HG03342 (cell line): ENCODE results near the gene CAMK1G.

ENCODE experiments used
- ATAC-seq: cut with Tn5 transposase; IDR thresholded peaks from one replicate; pipeline ENCODE4 v1.9.1; 2021; ENCODE audit warnings: mild to moderate bottlenecking, moderate library complexity; ENCODE audit not compliant: unreplicated experiment

The CAMK1G gene

DNA sequence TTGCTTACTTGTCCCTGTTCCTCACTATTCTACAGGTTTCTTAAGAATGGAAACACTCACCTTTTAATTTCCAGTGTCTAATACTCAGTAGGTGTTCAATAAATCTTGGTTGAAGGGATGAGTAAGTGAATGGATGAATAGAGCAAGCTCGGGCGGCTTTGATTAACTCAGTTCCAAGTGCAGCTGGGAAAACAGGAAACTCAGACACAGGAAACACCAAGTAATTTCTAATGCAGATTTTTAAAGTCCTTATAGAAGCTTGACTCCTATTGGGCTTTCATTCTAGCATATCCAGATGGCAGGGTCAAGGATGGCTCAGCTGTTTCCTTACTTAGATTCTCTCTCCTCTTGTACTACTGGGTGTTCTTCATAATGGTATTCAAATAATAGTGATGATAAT, 14.0 kb downstream of the CAMK1G start:
- ATAC-seq = no peak

DNA sequence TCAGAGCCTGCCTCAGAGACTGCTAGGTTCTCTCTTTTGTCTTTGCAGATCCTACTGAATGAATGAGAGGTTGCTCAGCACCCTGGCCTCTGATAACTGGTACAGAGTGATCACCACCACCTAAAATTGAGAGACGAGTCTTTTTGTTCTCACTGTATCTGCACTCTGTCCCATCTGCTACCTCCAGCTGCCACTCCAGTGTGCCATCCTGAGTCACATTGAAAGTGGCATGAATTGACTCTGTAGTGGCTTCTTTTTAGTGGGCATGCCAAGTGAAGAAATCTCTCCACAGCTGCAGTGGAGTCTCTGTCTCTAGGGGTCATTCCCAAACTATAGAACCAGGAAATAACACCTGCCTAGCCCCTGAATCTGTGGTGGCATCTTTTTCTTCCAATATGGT, 14.7 kb downstream of the CAMK1G start:
- ATAC-seq = no peak

- no peak for ATAC-seq
Measured at GRCh38 chr1:209600541-209600940, 17.0 kb downstream of the CAMK1G start.

DNA sequence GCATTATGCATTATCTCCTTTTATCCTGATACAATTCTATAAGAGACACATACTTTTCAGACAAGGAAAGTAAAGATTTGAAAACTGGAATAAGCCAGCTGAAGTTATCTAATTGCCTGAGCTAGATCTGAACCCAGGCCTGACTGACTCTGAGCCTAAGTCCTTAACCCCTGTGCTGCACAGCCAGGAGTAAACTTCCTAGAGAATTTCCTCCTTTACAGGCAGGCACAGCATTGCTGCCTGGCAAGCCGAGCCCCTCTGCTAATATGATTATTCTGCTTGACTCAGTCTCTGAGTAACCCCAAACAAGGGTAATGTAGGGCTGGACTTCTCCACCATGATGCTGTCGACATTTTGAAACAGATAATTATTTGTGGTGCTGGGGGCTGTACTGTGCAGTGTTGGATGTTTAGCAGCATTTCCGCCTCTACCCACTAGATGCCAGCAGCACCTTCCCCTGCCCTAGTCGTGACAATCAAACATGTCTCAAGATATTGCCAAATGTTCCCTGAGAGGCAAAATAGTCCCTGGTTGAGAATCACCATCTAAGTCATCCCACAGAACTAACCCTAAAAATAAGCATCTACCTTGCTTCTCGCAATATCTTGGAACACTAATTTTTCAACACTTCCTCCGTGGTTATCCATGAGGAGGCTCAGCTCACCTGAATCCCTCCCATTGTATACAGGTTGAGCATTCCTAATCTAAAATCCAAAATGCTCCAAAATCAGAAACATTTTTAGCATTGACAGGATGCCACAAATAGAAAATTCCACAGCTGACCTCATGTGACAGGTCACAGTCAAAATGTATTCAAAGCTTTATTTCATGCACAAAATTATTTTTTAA, 18.5 kb downstream of the CAMK1G start:
- ATAC-seq = no peak

DNA sequence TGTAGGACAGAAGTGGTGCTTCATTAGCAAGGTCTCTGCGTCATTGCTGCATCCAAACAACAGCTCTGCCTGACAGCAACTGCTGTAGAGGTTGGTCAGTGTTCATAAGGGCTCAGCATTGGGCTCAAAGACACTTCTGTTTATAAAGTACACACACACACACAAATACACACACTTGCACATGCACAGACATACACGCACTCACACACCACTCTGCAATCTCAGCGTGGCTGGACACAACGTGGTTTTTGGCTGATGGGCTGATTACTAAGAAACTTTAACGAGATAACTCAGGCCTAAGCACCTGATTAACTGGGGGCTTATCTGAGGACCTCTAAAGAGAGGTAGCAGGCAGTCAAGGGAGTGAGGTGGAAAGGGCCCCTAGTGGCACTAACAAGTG, 20.4 kb downstream of the CAMK1G start:
- ATAC-seq = no peak

- ATAC-seq = peak; percentile 88
Measured at GRCh38 chr1:209607102-209607794, 23.7 kb downstream of the CAMK1G start.

DNA sequence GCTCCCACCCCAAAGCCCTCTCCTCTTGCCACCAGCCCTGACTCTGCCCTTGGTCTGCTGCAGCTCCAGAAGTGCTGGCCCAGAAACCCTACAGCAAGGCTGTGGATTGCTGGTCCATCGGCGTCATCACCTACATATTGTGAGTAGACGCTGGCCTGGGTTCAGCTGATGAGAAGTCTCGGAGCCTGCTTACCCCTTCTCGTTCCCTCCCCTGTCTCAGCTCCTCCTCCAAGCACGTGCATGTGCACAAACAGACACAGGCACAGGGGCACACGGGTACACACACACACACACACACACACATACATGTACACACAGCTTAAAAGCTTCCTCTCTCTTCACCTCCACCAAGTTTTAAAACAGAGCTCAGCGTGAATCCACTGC, 24.3 kb downstream of the CAMK1G start:
- peak; percentile 27 for ATAC-seq

DNA sequence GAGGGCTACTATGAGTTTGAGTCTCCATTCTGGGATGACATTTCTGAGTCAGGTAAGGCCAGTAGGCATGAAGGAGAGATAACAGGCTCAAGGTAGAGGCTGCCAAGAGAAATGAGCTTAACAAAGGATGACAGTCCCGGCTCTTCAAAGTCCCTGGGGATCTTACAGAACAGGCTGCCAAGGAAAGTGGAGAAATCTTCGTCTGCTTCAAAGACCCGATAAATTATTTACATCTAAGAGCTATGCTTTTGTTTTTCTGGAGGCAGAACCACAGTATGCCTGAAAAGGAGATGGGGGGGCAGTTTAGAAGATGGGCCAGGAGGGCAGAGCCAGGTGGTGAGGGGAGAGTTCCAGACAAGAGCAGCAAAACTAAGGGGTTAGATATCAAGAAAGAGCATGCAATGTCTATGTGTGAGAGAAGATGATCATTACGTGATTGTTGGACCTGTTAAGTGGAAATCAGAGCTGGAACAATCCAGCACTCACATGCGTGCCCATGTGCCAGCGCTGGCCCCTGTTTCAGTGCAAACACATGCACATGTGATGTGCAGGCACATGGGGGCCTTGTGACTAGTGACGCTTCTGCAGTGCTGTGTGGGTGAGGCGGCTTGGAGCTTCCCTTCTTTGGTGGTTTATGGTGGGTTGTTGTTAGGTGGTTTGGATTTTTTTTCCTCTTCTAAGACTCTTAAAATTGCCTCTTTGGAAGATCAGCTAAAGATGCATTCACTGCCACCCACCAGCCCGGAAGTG, 25.7 kb downstream of the CAMK1G start:
- ATAC-seq = no peak

DNA sequence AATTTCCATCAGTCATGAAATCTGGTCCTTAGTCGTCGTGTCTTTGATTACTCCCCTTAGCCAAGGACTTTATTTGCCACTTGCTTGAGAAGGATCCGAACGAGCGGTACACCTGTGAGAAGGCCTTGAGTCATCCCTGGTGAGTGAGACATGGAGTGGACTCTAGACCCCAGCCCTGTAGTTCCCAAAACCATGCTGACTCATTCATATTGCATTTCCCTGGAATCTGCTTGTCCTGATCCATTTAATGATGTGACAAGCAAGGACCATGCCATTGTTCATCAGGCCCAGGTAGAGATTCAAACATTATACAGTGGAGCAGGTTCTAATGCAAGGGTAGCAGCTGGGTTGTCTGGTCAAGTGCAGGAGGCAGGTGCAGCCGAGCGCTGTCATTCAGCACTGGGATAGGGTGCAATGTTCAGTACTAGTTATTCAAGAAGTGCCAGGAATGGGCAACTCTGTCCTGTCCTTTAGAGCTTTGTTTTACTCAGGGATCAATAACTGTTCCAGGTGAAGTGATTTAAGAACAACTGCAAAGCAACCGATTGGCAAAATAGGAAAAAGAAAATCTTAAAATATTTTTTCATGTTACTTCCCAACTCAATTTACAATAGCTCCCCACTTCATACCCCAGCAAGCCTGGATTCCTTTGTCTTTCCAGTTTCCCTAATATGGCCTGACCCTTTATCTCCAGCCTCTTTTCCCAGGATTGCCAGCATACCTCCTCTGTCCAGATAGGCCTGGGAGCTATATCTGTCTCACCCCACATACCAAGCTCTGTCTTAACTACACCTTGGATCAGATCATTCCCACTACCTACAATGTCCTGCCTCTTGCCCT, 26.5 kb downstream of the CAMK1G start:
- ATAC-seq = no peak

DNA sequence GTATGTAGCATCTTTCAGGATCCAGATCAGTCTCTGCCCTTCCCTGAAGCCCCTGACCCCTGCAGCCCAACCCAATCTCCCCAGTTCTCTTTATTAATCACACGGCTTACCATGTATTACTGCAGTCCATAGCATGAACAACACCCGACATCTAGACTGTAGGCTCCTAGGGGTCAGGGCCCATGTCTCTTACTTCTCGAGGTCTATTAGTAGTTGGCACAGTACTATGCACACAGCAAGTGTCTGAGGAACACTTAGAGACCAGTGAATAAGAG, 27.1 kb downstream of the CAMK1G start:
- no peak for ATAC-seq

GRCh38 chr1:209611771-209612570, 28.5 kb downstream of the CAMK1G start:
- no peak for ATAC-seq

- no peak for ATAC-seq
Measured at GRCh38 chr1:209612646-209613399, 29.3 kb downstream of the CAMK1G start.

GRCh38 chr1:209613400-209614150, 30.1 kb downstream of the CAMK1G start:
- no peak for ATAC-seq

GRCh38 chr1:209614151-209614420, 30.6 kb downstream of the CAMK1G start:
- ATAC-seq = no peak

GRCh38 chr1:209614906-209615305, 31.4 kb downstream of the CAMK1G start:
- ATAC-seq = no peak

- ATAC-seq = no peak
Measured at GRCh38 chr1:209616366-209617046, 33.0 kb downstream of the CAMK1G start.

- no peak for ATAC-seq
Measured at GRCh38 chr1:209617047-209617673, 33.6 kb downstream of the CAMK1G start.

DNA sequence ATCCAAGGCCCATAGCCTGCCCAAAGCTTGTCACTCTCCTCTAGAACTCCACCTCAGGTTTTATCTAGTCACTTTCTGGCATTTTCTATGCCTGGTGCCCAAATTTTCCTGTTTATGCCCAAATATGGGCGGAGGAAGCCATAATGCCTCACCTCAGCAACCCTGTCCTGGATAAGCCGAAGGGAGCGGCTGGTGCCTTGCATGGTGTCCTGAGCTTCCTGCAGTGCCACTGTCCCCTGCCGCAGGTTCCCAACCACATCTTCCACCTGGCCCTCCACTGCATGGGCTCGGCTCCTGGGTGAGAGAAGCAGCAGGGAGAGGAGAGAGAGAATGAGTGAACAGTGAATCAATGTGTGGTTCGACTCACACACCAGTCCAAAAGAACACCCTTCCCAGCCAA, 34.2 kb downstream of the CAMK1G start:
- ATAC-seq = no peak
